Colonic mucosa (tissue), 4 donors: ENCODE results near the gene KCNN1. TPM values are rescaled to one million over a fixed set of nuclear protein-coding genes. Genes with fewer than 3 reads are reported as not detected.
"Not testable (repeated sequence)": the region's sequence is repeated elsewhere in the genome, so short reads cannot be mapped to it uniquely, and the experiment has no call there.

Experiments
- DNase-seq: peaks from one replicate; pipeline ENCODE4 v3.0.0-alpha.2; 2020
- H3K27ac ChIP-seq: fragments of 200-600 bp; one replicate; pipeline ENCODE4 v1.8.0; 2021
- H3K27me3 ChIP-seq: fragments of 200-600 bp; one replicate; pipeline ENCODE4 v1.8.0; 2021
- H3K36me3 ChIP-seq: fragments of 200-600 bp; one replicate; pipeline ENCODE4 v1.8.0; 2021
- H3K4me1 ChIP-seq: fragments of 200-600 bp; one replicate; pipeline ENCODE4 v1.8.0; 2021; ENCODE audit warnings: mild to moderate bottlenecking
- H3K4me3 ChIP-seq: fragments of 200-600 bp; one replicate; pipeline ENCODE4 v1.8.0; 2021
- H3K9ac ChIP-seq, 2 donors: one replicate each; pipeline ENCODE4 v1.7.0; 2013; ENCODE audit warnings: control low read depth in 2 of 2, low read depth in 2 of 2, low read length in 2 of 2
- H3K9me3 ChIP-seq: fragments of 200-600 bp; one replicate; pipeline ENCODE4 v1.8.0; 2021
- CTCF ChIP-seq: fragments of 200-600 bp; IDR thresholded peaks from one replicate; pipeline ENCODE4 v1.8.0; 2022; ENCODE audit warnings: antibody characterized with exemption, mild to moderate bottlenecking
- intact Hi-C: fragments of 100-400 bp; cut with DNase I; formaldehyde crosslinking; loops from one replicate; pipeline ENCODE4 v1.14.1; 2022
- total RNA-seq, 2 donors: library from RNA; stranded (reverse); fragmentation: NEBNext Ultra II Directional in 1 of 2; extraction: Animal tissue kit (Norgen Biotek cat#: 25700) in 1 of 2; gene quantifications; one replicate each; pipeline ENCODE4 v1.2.1, GENCODE V29; 2021
- donor health status: healthy.
- donor health status: DM: no; HTN: no; CAD: no.
- donor health status: DM: no; HTN: no; CAD: no.

KCNN1 gene
- not detected for total RNA-seq

GRCh38 chr19:17966550-17967256 is at the start of gene KCNN1:
Gene KCNN1 (plus strand): TSS chr19:17967107. CDS start chr19:17973889, 6,782 bp downstream.
- H3K4me1 ChIP-seq: no peaks in the 10 kb centered on the region
- no peak within 1 kb of the TSS for H3K4me3 ChIP-seq
- no peak for DNase-seq
- intact Hi-C loops: no loop called here
- no peaks in the 10 kb centered on the region for H3K36me3 ChIP-seq
- no peak for TF ChIP-seq CTCF
- peaks cover 18% of the 10 kb centered on the region for H3K27me3 ChIP-seq
- no peaks in the 10 kb centered on the region for H3K9me3 ChIP-seq
- H3K9ac ChIP-seq: no peak within 1 kb of the TSS
- H3K27ac ChIP-seq: no peak within 1 kb of the TSS

GRCh38 chr19:17918151-17918550 is 48.8 kb upstream of the KCNN1 start:
- H3K27ac ChIP-seq, H3K27me3 ChIP-seq, intact Hi-C loops, DNase-seq, H3K9me3 ChIP-seq, H3K4me1 ChIP-seq, H3K9ac ChIP-seq, H3K4me3 ChIP-seq, H3K36me3 ChIP-seq: not testable (repeated sequence)

- H3K27me3 ChIP-seq, intact Hi-C loops, H3K27ac ChIP-seq, H3K9me3 ChIP-seq, H3K9ac ChIP-seq, H3K36me3 ChIP-seq, H3K4me1 ChIP-seq, DNase-seq, H3K4me3 ChIP-seq: not testable (repeated sequence)
Observed at GRCh38 chr19:17919122-17919521, 47.8 kb upstream of the KCNN1 start.

GRCh38 chr19:17920527-17920926 is 46.4 kb upstream of the KCNN1 start:
- Histone ChIP-seq H3K36me3 (no peaks in the 10 kb centered on the region), H3K4me1 (no peaks in the 10 kb centered on the region), H3K27ac (no peak overlapping the region), H3K9ac (no peak overlapping the region), H3K27me3 (no peaks in the 10 kb centered on the region), H3K9me3 (no peaks in the 10 kb centered on the region), H3K4me3 (no peak overlapping the region)
- TF ChIP-seq CTCF: no peak
- intact Hi-C loops: no loop called here
- DNase-seq: no peak

GRCh38 chr19:17922138-17922537 is 44.8 kb upstream of the KCNN1 start:
- intact Hi-C loops: no loop called here
- no peak for DNase-seq
- Histone ChIP-seq H3K4me3 (no peak overlapping the region), H3K9ac (no peak overlapping the region), H3K9me3 (no peaks in the 10 kb centered on the region), H3K4me1 (no peaks in the 10 kb centered on the region), H3K36me3 (no peaks in the 10 kb centered on the region), H3K27me3 (no peaks in the 10 kb centered on the region), H3K27ac (no peak overlapping the region)
- TF ChIP-seq CTCF: no peak

- Histone ChIP-seq H3K36me3 (no peaks in the 10 kb centered on the region), H3K27me3 (no peaks in the 10 kb centered on the region), H3K9ac (no peak overlapping the region), H3K27ac (no peak overlapping the region), H3K4me3 (no peak overlapping the region), H3K4me1 (no peaks in the 10 kb centered on the region), H3K9me3 (no peaks in the 10 kb centered on the region)
- TF ChIP-seq CTCF: no peak
- no peak for DNase-seq
- intact Hi-C loops: no loop called here
Observed at GRCh38 chr19:17926044-17926443, 40.9 kb upstream of the KCNN1 start.
